ENCODE data around the gene KRT40.

The KRT40 gene

DNA sequence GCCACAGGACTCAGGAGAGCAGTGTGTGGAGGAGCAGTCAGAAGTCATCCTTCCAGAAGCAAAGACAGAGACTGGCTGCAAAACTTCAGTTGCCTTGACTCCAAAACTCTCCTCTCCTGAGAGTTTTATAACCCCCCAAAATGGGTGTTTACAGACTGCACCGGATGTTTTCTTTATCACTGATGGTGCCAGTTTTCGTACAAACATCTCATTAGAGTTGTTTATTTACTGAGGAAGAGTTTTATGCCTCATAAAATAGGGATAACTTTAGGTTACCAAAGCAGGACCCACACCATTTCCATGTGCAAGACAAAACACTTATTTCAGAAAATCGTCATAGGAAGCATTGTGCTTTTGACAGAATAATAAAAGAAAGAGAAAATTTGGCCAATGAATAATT is at the start of gene KRT40:
Gene KRT40 (minus strand): TSS at position 101 of the 400 bp plus-strand sequence. CDS start 53 bp downstream, at position 48.
- no peak for DNase-seq

DNA sequence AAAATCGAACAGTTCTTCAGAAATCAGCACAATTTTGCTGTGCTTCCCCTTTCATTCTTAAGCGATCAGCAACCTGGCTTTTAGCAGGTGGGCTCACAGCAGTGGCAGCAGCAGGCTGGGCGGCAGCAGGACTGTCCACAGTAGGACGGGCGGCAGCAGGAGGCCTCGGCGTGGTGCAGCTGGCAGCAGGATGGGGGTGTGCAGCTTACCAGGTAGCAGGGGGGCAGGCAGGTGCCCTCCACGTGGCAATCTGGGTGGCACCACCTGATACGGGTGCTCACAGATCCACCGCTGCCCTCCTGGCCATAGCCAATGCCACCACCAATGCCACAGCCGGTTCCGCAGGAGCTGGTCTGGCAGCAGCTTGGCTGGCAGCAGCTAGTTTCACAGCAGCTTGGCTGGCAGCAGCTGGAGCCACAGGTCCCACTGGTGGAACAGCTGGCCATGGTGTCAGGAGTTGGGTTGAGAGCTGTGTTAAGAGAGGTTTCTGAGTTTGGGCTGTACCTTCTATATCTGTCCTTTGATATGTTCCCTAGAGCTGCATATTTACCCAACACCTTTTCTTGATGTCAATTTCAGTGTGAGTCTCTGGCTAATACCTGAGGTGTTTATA is 45.6 kb upstream of the KRT40 start, which contains the start of gene KRTAP1-4:
Gene KRTAP1-4 (minus strand): TSS at position 563 of the 613 bp plus-strand sequence. CDS start 117 bp downstream, at position 446.
- peak; percentile 14 for DNase-seq

DNA sequence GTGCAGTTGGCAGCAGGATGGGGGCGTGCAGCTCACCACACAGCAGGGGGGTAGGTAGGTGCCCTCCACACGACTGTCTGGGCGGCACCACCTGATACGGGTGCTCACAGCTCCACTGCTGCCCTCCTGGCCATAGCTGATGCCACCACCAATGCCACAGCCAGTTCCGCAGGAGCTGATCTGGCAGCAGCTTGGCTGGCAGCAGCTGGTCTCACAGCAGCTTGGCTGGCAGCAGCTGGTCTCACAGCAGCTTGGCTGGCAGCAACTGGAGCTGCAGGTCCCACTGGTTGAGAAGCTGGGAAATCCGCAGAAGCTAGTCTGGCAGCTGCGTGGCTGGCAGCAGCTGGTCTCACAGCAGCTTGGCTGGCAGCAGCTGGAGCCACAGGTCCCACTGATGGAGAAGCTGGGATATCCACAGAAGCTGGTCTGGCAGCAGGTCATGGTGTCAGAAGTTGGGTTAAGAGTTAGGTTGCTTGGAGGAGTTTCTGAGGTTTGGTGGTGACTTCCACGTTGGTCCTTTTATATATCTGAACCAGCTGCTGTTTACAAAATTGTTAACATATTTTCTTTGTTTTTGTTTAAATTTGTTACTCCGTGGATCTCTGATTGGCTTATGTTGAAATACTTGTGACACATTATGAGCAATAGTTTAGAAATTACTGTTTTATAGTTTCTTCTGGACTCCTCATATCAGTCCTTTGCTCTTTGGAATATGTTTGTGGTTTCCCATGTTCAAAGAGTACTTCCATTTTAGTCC is 42.8 kb upstream of the KRT40 start, which contains the start of gene KRTAP1-5:
Gene KRTAP1-5 (minus strand): TSS at position 494 of the 757 bp plus-strand sequence. CDS start 53 bp downstream, at position 441.
- DNase-seq, result no peak

DNA sequence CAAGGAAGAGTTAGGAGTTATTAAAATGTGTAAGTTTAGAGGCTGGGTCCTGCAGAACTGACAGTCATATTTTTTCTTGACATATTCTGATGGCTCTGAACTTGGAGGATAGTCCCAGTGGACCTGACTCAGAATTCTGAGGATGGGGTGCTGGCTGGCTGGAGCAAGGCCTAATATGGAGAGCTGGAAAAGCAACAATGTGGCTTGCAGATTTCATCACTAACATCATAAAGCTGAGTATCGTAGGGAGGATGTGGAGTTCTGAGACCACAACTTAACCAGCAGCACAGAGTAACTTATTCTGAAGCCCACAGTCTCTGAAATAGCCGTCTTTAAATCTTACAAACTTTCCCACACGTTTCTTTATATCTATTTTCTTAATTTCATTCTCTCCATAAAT is 40.6 kb upstream of the KRT40 start:
- DNase-seq, result no peak

DNA sequence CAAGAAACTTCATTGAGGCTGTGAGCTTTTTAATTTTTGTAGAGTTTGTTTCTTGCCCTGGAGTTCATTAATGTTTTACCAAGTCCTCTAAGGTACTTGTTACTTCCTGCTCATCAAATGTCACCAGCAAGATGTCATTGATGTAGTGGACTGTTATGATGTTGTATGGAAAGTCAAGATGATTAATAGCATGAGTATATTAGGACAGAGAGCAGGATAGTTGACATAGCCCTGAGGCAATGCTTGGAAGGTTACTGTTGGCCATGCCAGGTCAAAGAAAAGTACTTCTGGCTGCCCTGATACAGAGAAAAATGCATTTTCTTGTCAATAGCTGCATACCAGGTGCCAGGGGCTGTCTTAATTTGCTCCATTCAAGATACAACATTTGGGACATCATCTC is 36.2 kb upstream of the KRT40 start:
- DNase-seq, result no peak

DNA sequence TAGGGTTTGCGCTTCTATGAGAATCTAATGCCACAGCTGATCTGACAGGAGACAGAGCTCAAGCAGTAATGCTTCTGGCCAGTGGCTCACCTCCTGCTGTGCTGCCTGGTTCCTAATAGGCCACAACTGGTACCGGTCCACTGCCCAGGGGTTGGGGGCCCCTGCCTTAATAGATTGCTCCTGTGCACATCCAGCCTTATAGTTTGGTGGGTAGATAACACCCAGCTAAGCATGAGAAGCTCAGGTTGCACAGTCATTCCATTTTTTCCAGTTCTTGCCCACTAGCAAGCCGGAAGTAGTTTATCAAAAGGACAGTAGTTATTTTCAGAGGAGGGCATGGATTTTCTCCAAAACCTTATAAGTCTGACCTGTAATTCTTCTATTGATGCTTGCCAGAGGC is 35.3 kb upstream of the KRT40 start:
- no peak for DNase-seq

DNA sequence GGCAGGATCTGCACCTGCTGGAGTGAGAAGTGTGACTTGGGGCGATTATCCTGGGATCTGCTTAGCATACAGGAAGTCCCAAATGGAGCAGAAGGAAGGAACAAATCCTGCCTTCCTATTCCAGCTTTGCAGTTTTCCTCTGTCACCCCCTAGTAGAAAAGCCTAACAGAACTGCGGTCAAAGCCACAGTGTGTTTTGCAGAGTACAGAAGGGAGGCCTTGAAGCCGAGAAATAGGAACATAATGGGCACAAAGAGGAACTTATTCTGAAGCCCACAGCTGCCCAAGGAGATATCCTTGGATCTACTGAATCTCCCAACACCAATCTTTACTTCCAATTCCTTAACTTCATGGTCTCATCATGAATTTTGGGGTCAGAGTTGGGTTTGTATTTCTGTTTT is 34.4 kb upstream of the KRT40 start:
- no peak for DNase-seq

DNA sequence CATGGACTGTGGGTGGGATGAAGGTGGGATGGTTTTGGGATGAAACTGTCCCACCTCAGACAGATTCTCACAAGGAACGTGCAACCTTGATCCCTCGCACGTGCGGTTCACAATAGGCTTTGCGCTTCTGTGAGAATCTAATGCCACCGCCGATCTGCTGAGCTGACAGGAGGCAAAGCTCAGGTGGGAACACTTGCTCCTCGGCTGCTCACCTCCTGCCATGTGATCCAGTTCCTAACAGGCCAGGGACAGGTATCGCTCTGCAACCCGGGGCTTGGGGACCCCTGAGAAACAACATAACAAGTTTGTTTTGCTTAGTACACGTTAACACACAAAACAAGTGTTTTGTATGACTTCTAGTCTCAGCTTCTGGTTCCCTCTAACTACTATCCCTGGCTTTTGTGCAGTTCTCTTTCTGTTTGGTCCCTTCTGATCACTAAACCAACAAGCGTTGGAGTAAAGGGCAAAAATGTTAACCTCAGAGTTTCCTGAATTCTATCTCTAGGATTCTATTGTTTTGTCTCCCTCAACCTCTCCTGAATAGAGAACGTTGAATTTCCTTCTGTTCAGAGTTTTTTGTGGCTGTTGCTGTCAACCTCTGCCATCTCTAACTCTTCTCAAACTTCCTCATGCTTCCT is 32.6 kb upstream of the KRT40 start:
- no peak for DNase-seq

DNA sequence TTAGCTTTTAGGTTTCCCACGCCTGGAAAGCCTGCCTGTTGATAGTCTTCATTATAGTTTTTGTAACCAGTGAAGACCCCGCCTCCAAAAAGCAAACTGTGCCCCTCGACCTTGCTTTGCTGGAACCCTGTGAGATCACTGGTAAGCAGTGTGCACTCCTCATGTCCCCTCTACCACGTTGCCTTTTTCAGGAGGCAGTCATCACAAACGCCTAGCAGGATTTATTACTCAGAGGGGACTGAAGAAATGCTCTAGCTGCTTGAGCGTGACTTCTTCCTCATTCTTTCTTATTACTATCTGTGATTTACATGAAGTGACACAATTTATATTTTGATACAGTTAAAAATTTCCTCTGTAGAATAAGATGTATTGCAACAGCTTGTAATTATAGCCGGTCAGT is 31.3 kb upstream of the KRT40 start:
- no peak for DNase-seq

DNA sequence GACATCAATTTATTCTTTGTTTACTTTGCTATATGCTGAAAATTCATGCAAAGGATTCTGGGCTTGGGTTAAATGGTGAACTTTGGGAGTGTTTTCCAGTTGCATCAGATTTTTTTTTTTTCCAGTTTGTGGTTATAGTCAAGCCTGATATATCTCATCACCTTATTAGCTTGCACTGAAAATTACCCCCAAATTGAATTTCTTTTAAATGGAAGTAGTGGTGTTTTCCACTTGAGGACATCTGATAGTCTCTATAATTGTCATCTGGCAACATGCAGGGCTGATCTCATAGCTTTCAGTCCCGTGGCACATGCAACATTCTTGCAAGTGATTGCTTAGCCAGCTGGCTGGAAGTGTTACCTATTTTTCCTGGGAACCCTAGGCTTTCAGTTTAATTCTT is 29.5 kb upstream of the KRT40 start:
- peak; percentile 62 for DNase-seq

DNA sequence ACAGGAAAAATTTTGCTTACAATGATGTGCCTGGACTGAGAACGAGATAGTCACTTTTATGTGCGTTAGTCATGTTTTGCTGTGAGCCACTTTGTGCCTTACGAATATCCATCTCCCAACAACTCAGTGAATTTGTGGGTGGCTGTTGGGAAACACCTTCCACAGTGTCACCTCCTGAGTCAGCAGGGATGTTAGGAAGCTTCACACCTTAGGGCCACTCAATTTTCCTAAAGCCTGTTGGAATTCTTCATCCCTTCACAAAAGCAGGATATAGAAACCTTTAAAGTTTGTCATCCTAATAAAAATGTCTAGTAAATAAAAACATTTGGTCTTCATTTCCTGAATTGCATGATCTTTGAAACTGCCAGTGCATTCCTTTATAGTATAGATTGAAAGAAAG is 29.1 kb upstream of the KRT40 start:
- no peak for DNase-seq

DNA sequence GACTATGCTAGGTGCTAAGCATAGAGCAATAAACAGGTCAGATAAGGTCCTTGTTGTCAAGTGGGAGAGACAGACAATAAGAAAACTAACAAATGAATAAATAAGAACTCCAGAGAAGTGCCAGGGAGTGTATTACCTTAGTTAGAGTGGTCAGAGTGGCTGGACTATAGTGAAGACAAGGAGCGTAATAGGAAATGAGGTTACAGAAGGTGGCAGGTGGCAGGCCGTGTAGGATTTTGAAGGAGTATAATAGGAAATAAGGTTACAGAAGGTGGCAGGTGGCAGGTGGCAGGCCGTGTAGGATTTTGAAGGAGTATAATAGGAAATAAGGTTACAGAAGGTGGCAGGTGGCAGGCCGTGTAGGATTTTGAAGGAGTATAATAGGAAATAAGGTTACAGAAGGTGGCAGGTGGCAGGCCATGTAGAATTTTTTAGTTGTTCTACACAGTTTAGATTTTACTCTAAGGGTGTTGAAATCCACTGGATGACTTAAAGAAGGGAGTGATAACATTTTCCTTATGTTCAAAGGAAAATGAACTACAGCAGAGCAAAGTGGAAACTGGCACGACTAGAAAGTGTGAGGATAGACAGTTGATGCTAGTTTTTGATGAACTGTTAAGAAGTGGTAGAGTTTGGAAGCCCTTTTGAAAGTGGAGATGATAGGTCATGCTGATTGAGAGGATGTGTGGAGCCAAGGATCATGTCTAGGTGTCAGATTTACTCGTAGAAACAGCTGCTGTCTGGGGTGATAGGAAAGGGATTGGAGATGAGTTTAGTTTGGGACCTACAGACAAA is 28.4 kb upstream of the KRT40 start:
- no peak for DNase-seq

DNA sequence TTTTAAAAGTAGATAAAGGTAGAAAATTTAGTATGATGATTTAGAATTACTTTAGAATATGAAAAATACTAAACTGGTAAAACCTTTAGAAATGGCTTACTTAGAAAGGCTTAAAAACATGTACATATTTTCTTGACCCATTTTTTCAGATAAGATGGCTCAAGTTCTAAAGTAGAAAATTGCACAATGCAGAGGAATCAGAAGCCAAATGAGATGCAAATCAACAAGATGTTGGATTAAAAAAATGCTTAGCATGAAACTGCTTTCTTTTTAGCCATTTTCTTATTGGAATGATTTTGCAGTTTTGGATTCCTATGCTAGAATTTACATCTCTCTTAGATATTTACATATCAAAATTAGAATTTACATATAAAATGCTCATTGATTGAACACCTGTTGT is 26.3 kb upstream of the KRT40 start:
- DNase-seq, result no peak

DNA sequence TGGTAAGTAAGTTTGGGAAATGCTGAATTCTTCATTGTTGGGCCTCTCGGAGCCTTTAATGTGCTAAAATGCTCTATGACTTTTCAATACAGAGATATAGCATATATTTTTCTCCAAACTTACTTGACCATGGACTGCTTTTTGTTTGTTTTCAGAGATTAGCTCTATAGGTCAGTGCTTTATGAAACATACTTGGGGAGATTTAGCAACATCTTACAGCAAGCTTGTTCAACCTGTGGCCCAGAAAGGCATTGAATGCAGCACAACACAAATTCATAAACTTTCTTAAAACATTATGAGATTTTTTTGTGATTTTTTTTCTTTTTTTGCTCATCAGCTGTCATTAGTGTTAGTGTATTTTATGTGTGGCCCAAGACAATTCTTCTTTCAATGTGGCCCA is 25.8 kb upstream of the KRT40 start:
- no peak for DNase-seq

DNA sequence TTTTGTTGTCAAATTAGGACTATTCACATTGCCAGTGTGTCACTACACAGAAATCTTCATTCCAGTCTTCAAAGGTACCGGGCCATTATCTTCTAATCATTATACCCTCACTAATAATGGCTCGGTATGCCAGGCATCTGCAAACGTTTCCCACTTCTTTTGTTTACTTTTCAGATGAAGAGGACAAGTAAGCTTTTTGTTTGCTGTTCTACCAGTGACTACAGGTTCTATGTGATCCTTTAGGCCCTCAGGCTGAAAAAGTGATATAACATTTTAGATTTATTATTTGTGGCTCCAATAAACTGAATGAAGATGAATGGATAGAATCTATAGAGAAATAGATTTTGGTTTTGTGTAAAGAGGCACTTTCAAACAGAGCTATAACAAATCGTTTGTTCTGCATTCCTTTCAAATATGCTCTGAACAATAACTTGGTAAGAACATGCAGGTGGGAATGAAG is 25.2 kb upstream of the KRT40 start:
- peak; percentile 62 for DNase-seq

DNA sequence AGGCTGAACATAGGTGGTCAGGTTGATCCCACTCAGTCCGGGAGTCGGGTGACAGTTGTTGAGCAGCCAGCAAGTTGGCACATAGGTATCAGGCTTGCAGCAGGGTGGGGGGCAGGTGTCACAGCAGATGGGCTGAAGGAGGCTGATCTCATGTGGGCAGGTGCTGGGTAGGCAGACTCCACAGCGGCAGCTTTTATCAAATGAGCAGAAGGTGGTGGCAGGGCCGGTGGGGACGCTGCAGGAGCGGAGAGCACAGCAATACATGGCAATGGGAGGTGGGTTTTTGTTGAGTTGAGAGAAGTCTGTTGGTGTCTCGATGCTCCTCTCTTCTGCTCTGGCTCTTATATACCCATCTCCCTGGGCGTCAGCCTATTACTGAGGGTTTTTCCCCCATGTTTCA is 24.7 kb upstream of the KRT40 start, which contains the start of gene KRTAP3-1:
Gene KRTAP3-1 (minus strand): TSS at position 318 of the 400 bp plus-strand sequence. CDS start 54 bp downstream, at position 264.
- peak; percentile 92 for DNase-seq

DNA sequence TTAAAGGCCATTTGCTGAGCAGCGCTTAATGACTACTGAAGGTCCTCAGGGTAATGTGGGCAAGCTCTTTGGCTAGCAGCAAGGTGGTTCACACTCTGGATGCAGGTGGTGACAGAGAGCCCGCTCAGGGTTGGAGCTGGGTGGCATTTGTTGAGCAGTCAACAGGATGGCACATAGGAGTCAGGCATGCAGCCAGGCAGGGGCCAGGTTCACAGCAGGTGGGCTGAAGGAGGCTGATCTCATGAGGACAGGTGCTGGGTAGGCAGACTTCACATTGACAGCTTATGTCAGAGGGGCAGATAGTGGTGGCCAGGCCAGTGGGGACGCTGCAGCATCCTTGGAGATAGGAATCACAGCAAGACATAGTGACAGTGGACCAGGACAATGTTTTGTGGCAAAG is 20.3 kb upstream of the KRT40 start:
- peak; percentile 85 for DNase-seq

DNA sequence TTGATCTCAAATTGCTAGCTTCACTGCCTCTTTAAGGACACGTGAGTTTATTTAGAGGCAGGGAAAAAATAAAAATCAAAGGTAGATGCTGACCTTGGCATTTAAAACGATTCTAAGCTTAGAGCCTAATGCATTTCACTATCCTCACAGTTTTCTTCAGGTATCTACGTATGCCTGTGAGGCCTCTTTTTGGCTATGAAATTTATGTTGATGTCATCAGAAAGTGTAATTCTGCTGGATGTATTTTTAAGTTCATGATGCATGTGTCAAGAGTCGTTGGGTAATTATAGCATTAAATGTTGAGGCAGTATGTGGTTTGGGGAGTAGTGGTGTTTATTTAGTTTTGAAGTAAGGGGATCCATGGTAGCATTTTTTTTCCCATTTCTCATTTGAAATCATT is 19.8 kb upstream of the KRT40 start:
- DNase-seq, result no peak

DNA sequence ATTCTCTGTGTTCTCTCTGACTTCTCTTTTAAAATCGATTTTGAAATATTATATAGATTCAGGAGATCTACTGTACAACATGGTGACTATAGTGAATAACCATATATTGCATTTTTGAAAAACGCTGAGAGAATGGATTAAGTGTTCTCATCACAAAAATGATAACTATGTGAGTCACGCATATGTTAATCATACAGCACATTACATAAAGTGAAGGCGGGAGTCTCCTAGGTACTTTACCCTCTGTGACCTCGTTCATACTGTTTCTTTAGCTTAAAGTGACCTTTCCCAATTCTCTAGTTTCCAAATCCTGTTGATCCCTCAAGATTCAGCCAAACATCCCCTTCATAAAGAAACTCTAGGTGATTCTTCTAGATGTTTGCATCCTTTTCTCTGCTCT is 18.7 kb upstream of the KRT40 start:
- DNase-seq, result no peak

DNA sequence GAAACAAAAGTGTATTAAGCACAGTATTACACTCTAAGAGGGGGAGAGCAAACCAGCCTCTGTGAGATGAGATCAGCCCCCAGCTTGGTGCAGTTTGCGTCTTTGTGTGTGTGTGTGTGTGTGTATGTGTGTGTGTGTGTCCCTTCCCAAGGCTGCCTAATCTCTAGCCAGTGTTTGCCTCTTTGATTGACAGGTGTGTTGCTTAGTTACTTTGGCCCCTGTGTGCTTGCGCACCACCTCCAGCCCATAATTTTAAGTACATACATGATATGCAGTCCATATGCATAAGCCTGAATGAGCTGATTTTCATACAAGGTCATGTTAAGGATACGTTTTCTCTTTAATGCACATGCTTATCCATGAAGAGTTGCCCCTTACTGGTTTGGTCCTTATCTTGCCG is 17.7 kb upstream of the KRT40 start:
- DNase-seq, result no peak

DNA sequence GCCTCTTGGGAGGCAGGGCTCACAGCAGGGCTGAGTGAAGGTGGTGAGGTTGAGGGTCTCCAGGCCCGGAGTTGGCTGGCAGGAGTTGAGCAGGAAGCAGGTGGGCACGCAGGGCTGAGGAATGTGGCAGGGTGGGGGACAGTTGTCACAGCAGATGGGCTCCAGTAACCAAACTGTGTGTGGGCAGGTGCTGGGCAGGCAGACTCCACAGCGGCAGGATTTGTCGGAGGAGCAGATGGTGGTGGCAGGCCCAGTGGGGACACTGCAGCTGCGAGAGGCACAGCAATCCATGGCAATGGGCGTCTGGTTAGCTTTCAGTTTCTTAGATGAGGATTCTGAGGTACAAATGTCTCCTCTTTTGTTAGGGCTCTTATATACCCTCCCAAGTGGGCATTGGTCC is 15.4 kb upstream of the KRT40 start, which contains the start of gene KRTAP3-2:
Gene KRTAP3-2 (minus strand): TSS at position 344 of the 400 bp plus-strand sequence. CDS start 53 bp downstream, at position 291.
- DNase-seq, result peak; percentile 16

DNA sequence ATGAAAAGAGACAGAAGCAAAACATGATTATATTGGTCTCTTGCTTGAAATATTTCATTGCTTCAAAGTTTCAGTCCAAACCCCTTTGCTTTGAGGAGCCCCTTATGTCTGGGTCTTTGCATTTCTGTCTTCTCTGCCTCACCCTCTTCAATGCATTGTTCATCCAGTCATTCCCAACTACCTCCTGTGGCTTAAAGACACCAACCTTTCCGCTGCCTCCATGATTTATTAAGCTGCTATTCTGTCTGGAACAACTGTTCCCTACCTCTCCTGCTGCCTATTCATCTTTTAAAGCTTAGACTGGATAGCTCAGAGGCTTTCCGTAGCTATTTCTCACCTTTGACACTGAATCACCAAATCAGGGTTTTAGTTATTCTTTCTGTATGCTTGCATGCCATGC is 13.2 kb upstream of the KRT40 start:
- no peak for DNase-seq

DNA sequence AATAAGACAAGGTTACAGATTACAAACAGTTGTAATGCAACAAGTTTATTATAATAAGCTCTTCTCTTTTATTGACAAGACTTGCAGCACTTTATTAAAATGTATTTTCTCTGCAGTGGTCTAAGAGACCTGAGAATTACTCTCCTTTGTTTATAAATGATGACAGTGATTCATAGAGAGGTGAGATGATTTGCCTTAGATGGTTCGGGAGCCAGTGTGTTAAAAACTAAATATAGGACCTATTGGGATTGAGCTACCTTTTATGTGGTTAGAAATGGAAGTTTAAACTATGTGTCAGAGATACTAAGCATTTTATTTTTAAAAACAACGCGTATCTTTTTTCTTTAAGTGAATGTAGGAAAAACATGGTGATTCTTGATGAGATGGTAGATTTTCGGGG is 12.7 kb upstream of the KRT40 start:
- no peak for DNase-seq

Measured in NCI-H1105 (cell line).